ENCODE data around the gene CYP3A4.
"Not testable (repeated sequence)": the region's sequence is repeated elsewhere in the genome, so short reads cannot be mapped to it uniquely, and the experiment has no call there.

Gene CYP3A4

GRCh38 chr7:99820408-99821027, 36.5 kb upstream of the CYP3A4 start:
- no peak overlapping the region for H3K9ac ChIP-seq (ENCODE audit: low read length in 2 of 2)
- no peaks in the 10 kb centered on the region for H3K9me3 ChIP-seq (ENCODE audit: control insufficient read depth in 2 of 2, low read length in 2 of 2)
- H3K27me3 ChIP-seq (ENCODE audit: control insufficient read depth in 1 of 2, insufficient read depth in 2 of 2, low read length in 2 of 2), result peaks cover 0 to 4% of the 10 kb centered on the region in 2 donors
- H3K4me3 ChIP-seq (ENCODE audit: low read length in 2 of 2), result no peak overlapping the region
- H3K36me3 ChIP-seq (ENCODE audit: control insufficient read depth in 2 of 2, insufficient read depth in 2 of 2, low read length in 2 of 2), result no peaks in the 10 kb centered on the region
- no peak overlapping the region for H3K27ac ChIP-seq (ENCODE audit: low read length)
- no peaks in the 10 kb centered on the region for H3K4me1 ChIP-seq (ENCODE audit: control insufficient read depth, insufficient read depth, low read length)

- no peak overlapping the region for H3K4me3 ChIP-seq (ENCODE audit: low read length in 2 of 2)
- H3K36me3 ChIP-seq (ENCODE audit: control insufficient read depth in 2 of 2, insufficient read depth in 2 of 2, low read length in 2 of 2), result no peaks in the 10 kb centered on the region
- no peaks in the 10 kb centered on the region for H3K4me1 ChIP-seq (ENCODE audit: control insufficient read depth, insufficient read depth, low read length)
- H3K9ac ChIP-seq (ENCODE audit: low read length in 2 of 2), result no peak overlapping the region
- no peak overlapping the region for H3K27ac ChIP-seq (ENCODE audit: low read length)
- no peaks in the 10 kb centered on the region for H3K27me3 ChIP-seq (ENCODE audit: control insufficient read depth in 1 of 2, insufficient read depth in 2 of 2, low read length in 2 of 2)
- peaks cover 0 to 3% of the 10 kb centered on the region in 2 donors for H3K9me3 ChIP-seq (ENCODE audit: control insufficient read depth in 2 of 2, low read length in 2 of 2)
These were observed 24.8 kb upstream of the CYP3A4 start for GRCh38 chr7:99808766-99809165.

- no peaks in the 10 kb centered on the region for H3K27me3 ChIP-seq (ENCODE audit: control insufficient read depth in 1 of 2, insufficient read depth in 2 of 2, low read length in 2 of 2)
- H3K36me3 ChIP-seq (ENCODE audit: control insufficient read depth in 2 of 2, insufficient read depth in 2 of 2, low read length in 2 of 2), result no peaks in the 10 kb centered on the region
- peaks cover 0 to 3% of the 10 kb centered on the region in 2 donors for H3K9me3 ChIP-seq (ENCODE audit: control insufficient read depth in 2 of 2, low read length in 2 of 2)
- no peaks in the 10 kb centered on the region for H3K4me1 ChIP-seq (ENCODE audit: control insufficient read depth, insufficient read depth, low read length)
- no peak overlapping the region for H3K9ac ChIP-seq (ENCODE audit: low read length in 2 of 2)
- no peak overlapping the region for H3K27ac ChIP-seq (ENCODE audit: low read length)
- no peak overlapping the region for H3K4me3 ChIP-seq (ENCODE audit: low read length in 2 of 2)
These were observed 23.0 kb upstream of the CYP3A4 start for GRCh38 chr7:99806839-99807478.

GRCh38 chr7:99805641-99806040, 21.7 kb upstream of the CYP3A4 start:
- Histone ChIP-seq H3K27ac (ENCODE audit: low read length) (no peak overlapping the region), H3K4me3 (ENCODE audit: low read length in 2 of 2) (no peak overlapping the region)

GRCh38 chr7:99803118-99803517, 19.1 kb upstream of the CYP3A4 start:
- H3K9ac ChIP-seq (ENCODE audit: low read length in 2 of 2); H3K36me3 ChIP-seq (ENCODE audit: control insufficient read depth in 2 of 2, insufficient read depth in 2 of 2, low read length in 2 of 2); H3K27me3 ChIP-seq (ENCODE audit: control insufficient read depth in 1 of 2, insufficient read depth in 2 of 2, low read length in 2 of 2): not testable (repeated sequence)

More at GRCh38 chr7:99805641-99806040, 21.7 kb upstream of the CYP3A4 start:
- Histone ChIP-seq H3K9ac (ENCODE audit: low read length in 2 of 2) (no peak overlapping the region), H3K27me3 (ENCODE audit: control insufficient read depth in 1 of 2, insufficient read depth in 2 of 2, low read length in 2 of 2) (no peaks in the 10 kb centered on the region), H3K9me3 (ENCODE audit: control insufficient read depth in 2 of 2, low read length in 2 of 2) (peaks cover 0 to 3% of the 10 kb centered on the region in 2 donors), H3K36me3 (ENCODE audit: control insufficient read depth in 2 of 2, insufficient read depth in 2 of 2, low read length in 2 of 2) (no peaks in the 10 kb centered on the region), H3K4me1 (ENCODE audit: control insufficient read depth, insufficient read depth, low read length) (no peaks in the 10 kb centered on the region)

GRCh38 chr7:99801407-99801806, 17.4 kb upstream of the CYP3A4 start:
- not testable (repeated sequence) for H3K36me3 ChIP-seq (ENCODE audit: control insufficient read depth in 2 of 2, insufficient read depth in 2 of 2, low read length in 2 of 2)

More at GRCh38 chr7:99803118-99803517, 19.1 kb upstream of the CYP3A4 start:
- not testable (repeated sequence) for H3K27ac ChIP-seq (ENCODE audit: low read length); H3K4me1 ChIP-seq (ENCODE audit: control insufficient read depth, insufficient read depth, low read length); H3K4me3 ChIP-seq (ENCODE audit: low read length in 2 of 2); H3K9me3 ChIP-seq (ENCODE audit: control insufficient read depth in 2 of 2, low read length in 2 of 2)

GRCh38 chr7:99798972-99799371, 15.0 kb upstream of the CYP3A4 start:
- H3K4me1 ChIP-seq (ENCODE audit: control insufficient read depth, insufficient read depth, low read length), result no peaks in the 10 kb centered on the region
- no peaks in the 10 kb centered on the region for H3K27me3 ChIP-seq (ENCODE audit: control insufficient read depth in 1 of 2, insufficient read depth in 2 of 2, low read length in 2 of 2)
- H3K9me3 ChIP-seq (ENCODE audit: control insufficient read depth in 2 of 2, low read length in 2 of 2), result peaks cover 0 to 2% of the 10 kb centered on the region in 2 donors
- no peak overlapping the region for H3K27ac ChIP-seq (ENCODE audit: low read length)
- no peaks in the 10 kb centered on the region for H3K36me3 ChIP-seq (ENCODE audit: control insufficient read depth in 2 of 2, insufficient read depth in 2 of 2, low read length in 2 of 2)
- no peak overlapping the region for H3K4me3 ChIP-seq (ENCODE audit: low read length in 2 of 2)
- no peak overlapping the region for H3K9ac ChIP-seq (ENCODE audit: low read length in 2 of 2)

More at GRCh38 chr7:99801407-99801806, 17.4 kb upstream of the CYP3A4 start:
- not testable (repeated sequence) for H3K4me3 ChIP-seq (ENCODE audit: low read length in 2 of 2); H3K9me3 ChIP-seq (ENCODE audit: control insufficient read depth in 2 of 2, low read length in 2 of 2); H3K4me1 ChIP-seq (ENCODE audit: control insufficient read depth, insufficient read depth, low read length); H3K27ac ChIP-seq (ENCODE audit: low read length); H3K27me3 ChIP-seq (ENCODE audit: control insufficient read depth in 1 of 2, insufficient read depth in 2 of 2, low read length in 2 of 2); H3K9ac ChIP-seq (ENCODE audit: low read length in 2 of 2)

GRCh38 chr7:99795864-99796263, 11.9 kb upstream of the CYP3A4 start:
- not testable (repeated sequence) for H3K27me3 ChIP-seq (ENCODE audit: control insufficient read depth in 1 of 2, insufficient read depth in 2 of 2, low read length in 2 of 2); H3K4me1 ChIP-seq (ENCODE audit: control insufficient read depth, insufficient read depth, low read length); H3K9ac ChIP-seq (ENCODE audit: low read length in 2 of 2); H3K4me3 ChIP-seq (ENCODE audit: low read length in 2 of 2); H3K27ac ChIP-seq (ENCODE audit: low read length); H3K9me3 ChIP-seq (ENCODE audit: control insufficient read depth in 2 of 2, low read length in 2 of 2); H3K36me3 ChIP-seq (ENCODE audit: control insufficient read depth in 2 of 2, insufficient read depth in 2 of 2, low read length in 2 of 2)

- Histone ChIP-seq H3K27ac (ENCODE audit: low read length) (no peak overlapping the region), H3K27me3 (ENCODE audit: control insufficient read depth in 1 of 2, insufficient read depth in 2 of 2, low read length in 2 of 2) (no peaks in the 10 kb centered on the region), H3K4me1 (ENCODE audit: control insufficient read depth, insufficient read depth, low read length) (no peaks in the 10 kb centered on the region), H3K4me3 (ENCODE audit: low read length in 2 of 2) (no peak overlapping the region), H3K9me3 (ENCODE audit: control insufficient read depth in 2 of 2, low read length in 2 of 2) (peaks cover 0 to 2% of the 10 kb centered on the region in 2 donors), H3K36me3 (ENCODE audit: control insufficient read depth in 2 of 2, insufficient read depth in 2 of 2, low read length in 2 of 2) (no peaks in the 10 kb centered on the region), H3K9ac (ENCODE audit: low read length in 2 of 2) (no peak overlapping the region)
These were observed 10.9 kb upstream of the CYP3A4 start for GRCh38 chr7:99794585-99795502.

- H3K4me1 ChIP-seq (ENCODE audit: control insufficient read depth, insufficient read depth, low read length), result no peaks in the 10 kb centered on the region
- H3K9ac ChIP-seq (ENCODE audit: low read length in 2 of 2), result no peak overlapping the region
- H3K36me3 ChIP-seq (ENCODE audit: control insufficient read depth in 2 of 2, insufficient read depth in 2 of 2, low read length in 2 of 2), result no peaks in the 10 kb centered on the region
- H3K27ac ChIP-seq (ENCODE audit: low read length), result no peak overlapping the region
- no peak overlapping the region for H3K4me3 ChIP-seq (ENCODE audit: low read length in 2 of 2)
- no peaks in the 10 kb centered on the region for H3K27me3 ChIP-seq (ENCODE audit: control insufficient read depth in 1 of 2, insufficient read depth in 2 of 2, low read length in 2 of 2)
- peaks cover 0 to 2% of the 10 kb centered on the region in 2 donors for H3K9me3 ChIP-seq (ENCODE audit: control insufficient read depth in 2 of 2, low read length in 2 of 2)
These were observed 9.5 kb upstream of the CYP3A4 start for GRCh38 chr7:99793443-99793842.
